Fibroblast of lung (primary cell): ENCODE results near the gene SCUBE3.

Experiments used
- CTCF ChIP-seq, 2 donors: IDR thresholded peaks in 1 of 2; conservative IDR thresholded peaks in 1 of 2; 1 replicate in 1 of 2; 2 replicates in 1 of 2; pipeline ENCODE4 v1.5.1; 2011 to 2012; ENCODE audit warnings: low read length in 2 of 2, control low read depth in 1 of 2, inconsistent platforms in 1 of 2, low read depth in 1 of 2, mild to moderate bottlenecking in 1 of 2
- EZH2 ChIP-seq: IDR thresholded peaks from 2 replicates; pipeline ENCODE4 v1.5.1; 2012; ENCODE audit warnings: low read length, control low read depth, mild to moderate bottlenecking; ENCODE audit errors: missing control alignments

GRCh38 chr6:35164277-35164676 is 49.5 kb upstream of the SCUBE3 start:
- TF ChIP-seq CTCF (conservative IDR thresholded peaks at IDR 0.05 in 1 of 2, IDR thresholded peaks at IDR 0.05 in 1 of 2; ENCODE audit: low read depth in 1 of 2, low read length in 2 of 2) = no peak
- TF ChIP-seq EZH2 = no peak
